DMS114 treated with DMSO at 0.1 percent for 48 hours (cell line): Measurements from ENCODE around the gene HOXB2.

Experiments used
- DNase-seq: peaks from one replicate; lab custom pipeline; 2025; ENCODE audit not compliant: unreplicated experiment; lab: John Stamatoyannopoulos, UW

Gene HOXB2

DNA sequence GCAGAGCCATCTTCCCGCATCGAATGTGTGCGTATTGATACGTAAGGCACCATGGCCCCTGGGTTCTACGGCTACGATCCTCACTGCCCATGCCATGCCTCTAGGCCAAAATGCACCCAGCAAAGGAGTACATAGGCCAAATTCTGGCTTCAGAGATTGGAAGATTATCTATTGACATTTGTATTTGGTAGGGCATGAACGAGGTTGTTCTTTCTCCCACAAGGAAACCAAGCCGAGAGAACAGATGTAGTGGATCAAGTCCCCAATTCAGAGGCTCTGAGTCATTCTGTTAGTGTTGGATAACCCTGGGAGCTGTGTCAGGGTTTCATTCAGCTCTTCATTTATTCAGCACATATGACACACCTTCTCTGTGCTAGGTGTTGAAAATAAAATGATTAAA is 50.6 kb downstream of the HOXB2 start:
- no peak for DNase-seq
